ENCODE data around the gene GOLGA6L10. TPM values are rescaled to one million over a fixed set of nuclear protein-coding genes. Genes with fewer than 3 reads are reported as not detected.
A peak's percentile ranks its signal among the peaks of the same experiment; 100 is the strongest.
"Not testable (repeated sequence)": the region's sequence is repeated elsewhere in the genome, so short reads cannot be mapped to it uniquely, and the experiment has no call there.

The GOLGA6L10 gene
- polyA plus RNA-seq, 2 of the 4 experiments (the other 2 are of a cell fraction) = 0.84 to 0.98 TPM

DNA sequence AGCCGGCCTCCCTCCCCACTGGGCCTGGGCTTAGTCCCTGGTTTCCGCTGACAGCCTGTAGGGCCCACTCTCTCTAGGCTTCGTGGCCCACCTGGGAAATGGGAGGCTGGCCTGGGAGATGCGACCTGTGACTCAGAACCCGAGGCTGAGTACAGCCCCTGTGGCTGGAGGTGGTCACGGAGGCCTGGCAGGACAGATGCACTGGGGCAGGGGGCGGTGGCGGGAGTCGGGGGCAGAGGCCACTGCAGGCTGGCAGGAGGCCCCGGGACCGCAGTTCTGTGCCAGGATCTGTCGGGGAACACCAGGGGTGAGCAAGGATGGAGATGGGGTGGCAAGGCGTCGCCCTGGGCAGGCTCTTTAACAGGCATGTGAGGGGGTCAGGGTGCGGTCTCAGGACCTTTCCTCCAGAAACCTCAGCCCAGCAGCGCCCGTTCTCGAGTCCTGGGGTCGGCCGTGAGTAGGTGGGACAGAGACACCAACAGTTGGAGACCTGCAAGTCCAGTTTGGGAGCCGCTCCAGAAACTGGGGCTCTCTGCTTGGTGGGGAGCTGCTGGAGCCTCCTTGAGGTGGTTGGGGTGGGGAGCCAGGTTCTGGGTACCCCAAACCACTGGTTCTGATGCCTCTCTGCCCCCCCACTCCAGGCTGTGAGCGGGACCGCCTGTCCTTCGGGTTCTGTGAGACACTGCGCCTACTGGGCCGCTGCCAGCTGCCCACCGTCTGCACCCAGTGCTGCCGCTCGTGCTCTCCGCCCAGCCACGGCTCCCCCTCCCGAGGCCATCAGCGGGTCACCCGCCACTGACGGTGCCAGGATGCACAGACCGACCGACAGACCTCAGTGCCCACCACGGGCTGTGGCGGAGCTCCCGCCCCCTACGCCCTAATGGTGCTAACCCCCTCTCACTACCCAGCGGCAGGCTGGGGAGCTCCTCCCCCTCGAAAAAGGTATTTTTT lies 15.4 kb downstream of the GOLGA6L10 start:
- CTCF ChIA-PET; H3K4me2 ChIP-seq; H3K4me3 ChIP-seq; POLR2A ChIA-PET; H3K9me3 ChIP-seq; H3K27ac ChIP-seq; ATAC-seq; H3K4me1 ChIP-seq; FAIRE-seq; DNase-seq (ENCODE audit: low read depth in 1 of 2, low spot score in 1 of 2): not testable (repeated sequence)
- WGBS (ENCODE audit: missing lambda C conversion rate) = 85% methylated on average over 31 of the region's 43 CpGs

- 69% methylated on average over 10 of the region's 13 CpGs for WGBS (ENCODE audit: missing lambda C conversion rate)
- H3K4me2 ChIP-seq; H3K4me1 ChIP-seq; POLR2A ChIA-PET; H3K27ac ChIP-seq; H3K4me3 ChIP-seq; CTCF ChIA-PET; DNase-seq (ENCODE audit: low read depth in 1 of 2, low spot score in 1 of 2); FAIRE-seq; H3K9me3 ChIP-seq: not testable (repeated sequence)
- ATAC-seq = peak in 1 of 2 experiments; percentile 15; a peak in 3 of 6 replicates
These were observed 16.3 kb downstream of the GOLGA6L10 start for GRCh38 chr15:82332711-82333602.

DNA sequence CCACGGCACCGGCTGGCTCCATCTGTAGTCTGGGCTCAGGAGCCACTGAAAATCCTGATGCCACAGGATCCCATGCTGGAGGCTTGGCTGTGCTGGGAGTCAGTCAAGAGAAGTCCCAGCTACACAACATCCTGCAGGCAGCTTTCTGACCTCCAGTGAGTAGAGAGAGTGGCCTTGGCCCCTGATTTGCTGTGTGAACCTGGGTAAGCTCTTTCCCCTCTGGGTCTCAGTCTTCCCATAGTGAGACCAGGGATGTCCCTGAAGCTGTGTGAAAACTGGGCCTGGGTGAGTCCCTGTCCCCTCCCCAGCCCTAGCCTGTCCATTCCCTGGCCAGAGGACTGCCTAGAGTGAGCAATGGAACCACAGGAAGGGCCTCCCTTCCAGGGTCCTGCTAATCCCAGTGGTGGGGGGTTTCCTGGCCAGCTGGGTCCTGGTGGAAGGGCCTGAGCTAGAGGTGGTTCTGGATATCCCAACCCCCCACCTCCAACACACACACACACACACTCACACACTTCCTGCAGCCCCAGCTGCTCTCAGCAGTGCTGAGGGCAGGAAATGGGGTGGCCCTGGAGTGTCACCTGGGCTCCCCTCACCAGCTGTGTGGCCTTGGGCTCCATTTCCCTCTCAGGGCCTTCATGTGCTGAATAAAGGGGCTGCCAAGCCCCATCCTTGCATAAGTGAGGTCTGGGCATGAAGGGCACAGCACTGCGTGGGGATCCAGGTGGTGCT lies 17.5 kb downstream of the GOLGA6L10 start:
- H3K4me1 ChIP-seq; H3K27ac ChIP-seq; FAIRE-seq; H3K9me3 ChIP-seq; H3K4me2 ChIP-seq; DNase-seq (ENCODE audit: low read depth in 1 of 2, low spot score in 1 of 2); POLR2A ChIA-PET; H3K4me3 ChIP-seq; CTCF ChIA-PET; ATAC-seq: not testable (repeated sequence)
- 100% methylated on average over 1 of the region's 3 CpGs for WGBS (ENCODE audit: missing lambda C conversion rate)

DNA sequence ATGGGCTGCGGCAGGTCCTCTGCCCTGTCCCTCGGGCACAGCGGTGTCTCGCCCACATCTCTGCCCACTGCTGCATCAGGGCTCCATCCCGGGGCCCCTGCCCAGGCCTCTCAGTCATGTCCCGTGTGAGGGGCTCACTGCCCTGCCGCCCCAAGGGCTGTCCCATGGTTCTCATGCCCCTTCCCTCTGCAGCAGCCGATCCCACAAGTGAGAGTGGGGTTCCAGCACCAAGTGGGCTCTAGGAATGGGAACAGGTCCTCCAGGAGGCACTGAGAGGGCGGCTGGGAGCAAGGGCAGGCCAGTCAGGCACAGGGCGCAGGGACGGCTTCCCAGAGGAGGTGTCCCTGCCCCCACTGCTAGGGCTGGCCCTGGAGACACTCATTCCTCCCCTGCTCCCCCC lies 18.4 kb downstream of the GOLGA6L10 start:
- FAIRE-seq, CTCF ChIA-PET: not testable (repeated sequence)

GRCh38 chr15:82329039-82329438 lies 20.2 kb downstream of the GOLGA6L10 start:
- ATAC-seq = peak; percentile 39 to 72; a peak in 4 of 6 replicates
- H3K27ac ChIP-seq; H3K4me3 ChIP-seq; FAIRE-seq; H3K9me3 ChIP-seq; CTCF ChIA-PET; H3K4me2 ChIP-seq; DNase-seq (ENCODE audit: low read depth in 1 of 2, low spot score in 1 of 2); H3K4me1 ChIP-seq; POLR2A ChIA-PET: not testable (repeated sequence)
- WGBS (ENCODE audit: missing lambda C conversion rate) = no CpG with 5 or more reads among the region's 13 CpGs
- TF ChIP-seq RAD21 (conservative IDR thresholded peaks at IDR 0.05 in 1 of 2, IDR thresholded peaks at IDR 0.05 in 1 of 2) = 0 out of 5 replicates have a peak, but pooled peaks of 1 of the 2 experiments have one; percentile 17

More for the DNA sequence above, 18.4 kb downstream of the GOLGA6L10 start:
- ATAC-seq; H3K9me3 ChIP-seq; H3K27ac ChIP-seq; H3K4me3 ChIP-seq; DNase-seq (ENCODE audit: low read depth in 1 of 2, low spot score in 1 of 2); POLR2A ChIA-PET; H3K4me2 ChIP-seq; H3K4me1 ChIP-seq: not testable (repeated sequence)
- WGBS (ENCODE audit: missing lambda C conversion rate) = 68% methylated on average over 5 of the region's 11 CpGs

GRCh38 chr15:82327372-82327771 lies 21.9 kb downstream of the GOLGA6L10 start:
- H3K4me3 ChIP-seq; FAIRE-seq; H3K4me2 ChIP-seq; H3K4me1 ChIP-seq; H3K27ac ChIP-seq; DNase-seq (ENCODE audit: low read depth in 1 of 2, low spot score in 1 of 2); ATAC-seq; H3K9me3 ChIP-seq; POLR2A ChIA-PET; CTCF ChIA-PET: not testable (repeated sequence)
- 80% methylated on average over 3 of the region's 10 CpGs for WGBS (ENCODE audit: missing lambda C conversion rate)

- DNase-seq (ENCODE audit: low read depth in 1 of 2, low spot score in 1 of 2); FAIRE-seq; H3K4me3 ChIP-seq; H3K9me3 ChIP-seq; H3K4me2 ChIP-seq; H3K4me1 ChIP-seq; CTCF ChIA-PET; ATAC-seq; POLR2A ChIA-PET; H3K27ac ChIP-seq: not testable (repeated sequence)
- 65% methylated on average over 11 of the region's 23 CpGs for WGBS (ENCODE audit: missing lambda C conversion rate)
These were observed 22.4 kb downstream of the GOLGA6L10 start for GRCh38 chr15:82326896-82327295.

DNA sequence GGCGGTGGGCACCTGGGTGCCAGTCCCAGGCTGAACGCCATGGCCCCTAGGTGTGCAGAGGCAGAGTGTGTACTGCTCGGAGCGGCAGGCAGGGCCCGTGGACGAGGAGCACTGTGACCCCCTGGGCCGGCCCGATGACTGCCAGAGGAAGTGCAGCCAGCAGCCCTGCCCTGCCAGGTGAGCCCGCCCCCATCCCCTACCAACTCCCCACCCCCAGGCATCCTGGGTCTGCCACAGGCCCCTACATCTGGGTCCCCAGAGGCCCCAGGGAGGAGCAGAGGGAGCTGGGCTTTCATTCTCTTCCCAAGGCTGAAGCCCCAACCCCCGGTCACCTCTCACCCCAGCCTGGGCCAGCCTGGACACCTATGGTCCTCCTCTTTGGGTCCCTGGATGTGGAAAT lies 23.6 kb downstream of the GOLGA6L10 start:
- ATAC-seq; H3K4me3 ChIP-seq; DNase-seq (ENCODE audit: low read depth in 1 of 2, low spot score in 1 of 2); H3K9me3 ChIP-seq; POLR2A ChIA-PET; CTCF ChIA-PET; H3K27ac ChIP-seq; FAIRE-seq; H3K4me1 ChIP-seq; H3K4me2 ChIP-seq: not testable (repeated sequence)
- WGBS (ENCODE audit: missing lambda C conversion rate) = 83% methylated on average over 8 of the region's 10 CpGs

DNA sequence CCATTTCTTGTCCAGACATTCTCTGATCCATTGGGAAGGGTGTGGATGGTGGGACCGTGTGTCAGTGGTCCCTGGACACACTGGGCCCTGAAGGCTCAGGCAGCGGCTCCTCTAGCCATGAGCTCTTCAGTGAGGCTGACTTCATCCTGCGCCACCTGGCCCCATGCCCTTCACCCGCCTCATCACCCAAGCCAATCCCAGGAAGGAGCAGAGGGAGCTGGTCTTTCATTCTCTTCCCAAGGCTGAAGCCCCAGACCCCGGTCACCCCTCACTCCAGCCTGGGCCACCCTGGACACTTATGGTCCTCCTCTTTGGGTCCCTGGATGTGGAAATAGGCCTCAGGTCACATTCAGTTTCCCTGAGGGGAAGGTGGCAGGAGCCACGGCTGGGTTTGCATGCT lies 24.4 kb downstream of the GOLGA6L10 start:
- FAIRE-seq; H3K27ac ChIP-seq; CTCF ChIA-PET; H3K4me2 ChIP-seq; POLR2A ChIA-PET; ATAC-seq; H3K4me3 ChIP-seq; H3K4me1 ChIP-seq; DNase-seq (ENCODE audit: low read depth in 1 of 2, low spot score in 1 of 2); H3K9me3 ChIP-seq: not testable (repeated sequence)
- WGBS (ENCODE audit: missing lambda C conversion rate) = 60% methylated on average over 5 of the region's 6 CpGs

GRCh38 chr15:82322488-82322887 lies 26.8 kb downstream of the GOLGA6L10 start:
- CTCF ChIA-PET; DNase-seq (ENCODE audit: low read depth in 1 of 2, low spot score in 1 of 2); H3K4me1 ChIP-seq; H3K4me2 ChIP-seq; H3K9me3 ChIP-seq; H3K4me3 ChIP-seq; FAIRE-seq; ATAC-seq; POLR2A ChIA-PET; H3K27ac ChIP-seq: not testable (repeated sequence)
- WGBS (ENCODE audit: missing lambda C conversion rate) = no CpG with 5 or more reads among the region's 10 CpGs
